ENCODE measurements around the gene CLDN8. TPM values are rescaled to one million over a fixed set of nuclear protein-coding genes. Genes with fewer than 3 reads are reported as not detected.

CLDN8 gene
- total RNA-seq, 2 experiments from 2014 or later = not detected

DNA sequence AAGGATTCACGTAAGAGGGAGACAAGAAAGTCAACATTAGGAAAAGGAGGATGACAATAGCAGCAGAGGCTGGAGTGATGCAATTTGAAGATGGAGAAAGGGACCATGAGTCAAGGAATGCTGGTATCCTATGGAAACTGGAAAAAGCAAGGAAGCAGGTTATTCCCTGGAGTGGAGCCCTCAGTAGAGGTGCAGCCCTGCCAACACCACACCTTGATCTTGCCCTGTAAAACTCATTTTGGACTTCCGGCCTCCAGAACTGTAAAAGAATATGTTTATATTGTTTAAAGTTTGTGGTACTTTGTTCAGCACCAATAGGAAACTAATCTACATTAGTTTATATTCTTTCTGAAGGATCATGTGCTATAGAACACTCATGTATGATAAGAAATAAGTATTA lies 29.7 kb downstream of the CLDN8 start:
- H3K27ac Mint-ChIP-seq = no peak overlapping the region
- no peak for ATAC-seq (ENCODE audit: low read depth)
- H3K4me1 Mint-ChIP-seq = no peaks in the 10 kb centered on the region
- H3K36me3 Mint-ChIP-seq = no peaks in the 10 kb centered on the region
- H3K9me3 Mint-ChIP-seq = no peaks in the 10 kb centered on the region
- no peak overlapping the region for H3K4me3 Mint-ChIP-seq
- POLR2A ChIA-PET = no interaction called here
- DNase-seq = no peak
- H3K27me3 Mint-ChIP-seq = no peaks in the 10 kb centered on the region

DNA sequence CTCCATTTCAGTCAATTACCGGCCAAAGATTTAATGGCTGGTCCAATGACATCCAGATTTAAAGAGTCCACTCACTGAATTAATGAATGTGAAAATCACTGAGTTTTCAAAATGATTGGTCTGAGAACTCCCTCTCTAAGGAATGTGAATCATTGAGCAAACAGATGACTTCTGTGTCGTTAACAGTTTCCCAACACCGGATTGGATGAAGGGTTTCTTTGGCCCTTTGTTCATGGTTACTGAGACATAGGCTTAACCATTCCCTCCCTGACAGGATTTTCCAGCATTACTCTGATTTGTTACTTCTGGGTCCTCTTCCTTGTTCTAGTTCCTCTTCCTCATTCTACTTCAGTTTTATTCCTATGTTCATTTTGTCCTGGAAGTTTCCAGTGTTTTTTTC lies 47.8 kb downstream of the CLDN8 start:
- no peak overlapping the region for H3K4me3 Mint-ChIP-seq
- POLR2A ChIA-PET = no interaction called here
- H3K4me1 Mint-ChIP-seq = no peaks in the 10 kb centered on the region
- ATAC-seq (ENCODE audit: low read depth) (no peak), DNase-seq (no peak)
- H3K36me3 Mint-ChIP-seq = no peaks in the 10 kb centered on the region
- no peak overlapping the region for H3K27ac Mint-ChIP-seq
- H3K27me3 Mint-ChIP-seq = no peaks in the 10 kb centered on the region
- peaks cover 1% of the 10 kb centered on the region for H3K9me3 Mint-ChIP-seq

DNA sequence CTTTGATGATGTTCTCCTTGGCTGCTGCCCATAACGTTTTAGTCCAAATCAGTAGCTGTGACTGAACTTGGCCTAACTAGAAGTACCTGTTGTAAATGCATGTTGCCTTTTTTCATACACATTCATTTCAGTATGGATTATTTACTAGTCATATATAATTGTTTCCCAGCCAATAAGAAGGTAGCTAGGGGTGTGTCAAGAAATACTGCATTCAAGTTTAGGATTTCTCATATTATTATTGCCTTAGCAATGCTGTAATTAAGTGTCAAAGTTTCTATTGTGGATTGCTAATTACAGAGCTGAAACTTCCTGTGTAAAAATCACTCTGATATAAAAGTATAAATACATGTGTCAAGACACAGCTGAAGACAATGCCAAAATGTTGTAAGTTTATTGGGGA lies 49.2 kb downstream of the CLDN8 start, which contains the start of gene CLDN17:
Gene CLDN17 (minus strand): TSS at position 101 of the 400 bp plus-strand sequence. CDS start 188 bp downstream, outside the sequence.
- DNase-seq (no peak), ATAC-seq (ENCODE audit: low read depth) (no peak)
- H3K9me3 Mint-ChIP-seq = peaks cover 1% of the 10 kb centered on the region
- H3K4me1 Mint-ChIP-seq = no peaks in the 10 kb centered on the region
- no peak within 1 kb of the TSS for H3K4me3 Mint-ChIP-seq
- H3K36me3 Mint-ChIP-seq = no peaks in the 10 kb centered on the region
- POLR2A ChIA-PET = no interaction called here
- no peak within 1 kb of the TSS for H3K27ac Mint-ChIP-seq
- no peaks in the 10 kb centered on the region for H3K27me3 Mint-ChIP-seq

DNA sequence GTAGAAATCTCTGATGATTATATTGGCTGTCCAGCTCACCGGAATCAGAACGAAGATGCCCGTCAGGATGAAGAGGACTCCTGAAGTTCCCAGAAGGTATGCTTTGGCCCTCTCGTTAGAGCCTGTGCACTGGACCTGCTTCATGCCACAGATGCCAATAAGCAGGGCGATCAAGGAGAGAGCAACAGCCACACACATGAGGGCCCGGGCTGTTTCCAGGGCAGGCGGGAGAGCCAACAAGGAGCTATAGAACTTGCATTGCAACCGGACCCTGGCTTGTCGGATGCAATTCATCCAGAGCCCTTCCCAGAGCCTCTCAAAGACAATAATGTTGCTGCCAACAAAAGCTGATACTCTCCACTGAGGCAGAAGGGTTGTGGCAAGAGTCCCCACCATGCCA lies 49.7 kb downstream of the CLDN8 start:
- POLR2A ChIA-PET = no interaction called here
- DNase-seq = no peak
- no peak for ATAC-seq (ENCODE audit: low read depth)
- H3K27ac Mint-ChIP-seq = no peak overlapping the region
- peaks cover 1% of the 10 kb centered on the region for H3K9me3 Mint-ChIP-seq
- no peaks in the 10 kb centered on the region for H3K4me1 Mint-ChIP-seq
- no peak overlapping the region for H3K4me3 Mint-ChIP-seq
- no peaks in the 10 kb centered on the region for H3K27me3 Mint-ChIP-seq
- H3K36me3 Mint-ChIP-seq = no peaks in the 10 kb centered on the region

DNA sequence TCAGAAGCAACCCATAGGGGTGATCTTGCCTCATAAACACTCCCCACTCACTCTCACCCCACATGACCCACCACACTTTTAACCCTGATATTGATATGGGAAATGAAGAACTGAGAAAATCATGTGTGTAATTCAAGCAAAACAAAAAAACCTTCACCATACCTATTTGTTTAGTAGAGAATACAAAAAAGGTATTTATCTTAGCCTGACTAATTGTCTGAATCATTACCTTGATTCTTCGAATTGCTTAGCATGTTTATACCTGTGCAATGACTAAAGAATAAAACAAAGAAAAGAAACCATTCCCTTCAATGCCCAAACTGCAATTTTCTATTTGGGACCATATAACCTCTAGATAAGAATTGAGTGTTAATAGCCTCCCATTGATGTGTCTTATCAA lies 51.1 kb downstream of the CLDN8 start:
- ATAC-seq (ENCODE audit: low read depth) = no peak

More for the DNA sequence above, 51.1 kb downstream of the CLDN8 start:
- DNase-seq = no peak
- H3K27ac Mint-ChIP-seq = no peak overlapping the region
- H3K27me3 Mint-ChIP-seq = no peaks in the 10 kb centered on the region
- no peaks in the 10 kb centered on the region for H3K36me3 Mint-ChIP-seq
- peaks cover 1% of the 10 kb centered on the region for H3K9me3 Mint-ChIP-seq
- H3K4me1 Mint-ChIP-seq = no peaks in the 10 kb centered on the region
- H3K4me3 Mint-ChIP-seq = no peak overlapping the region
- POLR2A ChIA-PET = no interaction called here

Other genes starting within 250 kb of the CLDN8 start
- not detected for gene CLDN17, start 49.3 kb downstream of the CLDN8 start, total RNA-seq
- gene KRTAP24-1, start 66.9 kb upstream of the CLDN8 start, total RNA-seq = not detected
- not detected for gene KRTAP25-1, start 73.4 kb upstream of the CLDN8 start, total RNA-seq
- not detected for gene KRTAP26-1, start 104.2 kb upstream of the CLDN8 start, total RNA-seq
- gene KRTAP27-1, start 121.6 kb upstream of the CLDN8 start, total RNA-seq = not detected
- not detected for gene KRTAP23-1, start 132.5 kb upstream of the CLDN8 start, total RNA-seq
- not detected for gene KRTAP13-2, start 156.2 kb upstream of the CLDN8 start, total RNA-seq
- not detected for gene KRTAP13-1, start 179.9 kb upstream of the CLDN8 start, total RNA-seq
- not detected for gene KRTAP13-3, start 209.8 kb upstream of the CLDN8 start, total RNA-seq
- not detected for gene KRTAP13-4, start 214.1 kb upstream of the CLDN8 start, total RNA-seq
- not detected for gene KRTAP15-1, start 224.2 kb upstream of the CLDN8 start, total RNA-seq

All from activated naive CD8-positive, alpha-beta T cell treated with anti-CD3 and anti-CD28 coated beads, Interleukin-2, amount 10 ng/mL, durations not matched to agents 7 days and 5 days (primary cell).